ENCODE measurements around the gene C11orf97.
"Not testable (repeated sequence)": the region's sequence is repeated elsewhere in the genome, so short reads cannot be mapped to it uniquely, and the experiment has no call there.

The C11orf97 gene

GRCh38 chr11:94553938-94554337, 41.7 kb downstream of the C11orf97 start:
- no peak for TF ChIP-seq CTCF (IDR thresholded peaks at IDR 0.05; ENCODE audit: borderline replicate concordance, control extremely low read depth, extremely low read depth, insufficient read depth, missing control alignments)
- DNase-seq (ENCODE audit: low spot score), result no peak
- in situ Hi-C loops (cut with MboI; ENCODE audit: low sequenced_read_pairs, unreplicated experiment), result no loop called here

GRCh38 chr11:94555752-94556329, 43.6 kb downstream of the C11orf97 start:
- in situ Hi-C loops (cut with MboI; ENCODE audit: low sequenced_read_pairs, unreplicated experiment); DNase-seq (ENCODE audit: low spot score): not testable (repeated sequence)

- TF ChIP-seq CTCF (IDR thresholded peaks at IDR 0.05; ENCODE audit: borderline replicate concordance, control extremely low read depth, extremely low read depth, insufficient read depth, missing control alignments), result no peak
- DNase-seq (ENCODE audit: low spot score), result no peak
- in situ Hi-C loops (cut with MboI; ENCODE audit: low sequenced_read_pairs, unreplicated experiment), result no loop called here
These were observed 45.2 kb downstream of the C11orf97 start for GRCh38 chr11:94557421-94557820.

GRCh38 chr11:94557992-94558391, 45.7 kb downstream of the C11orf97 start:
- in situ Hi-C loops (cut with MboI; ENCODE audit: low sequenced_read_pairs, unreplicated experiment), result no loop called here
- DNase-seq (ENCODE audit: low spot score), result no peak
- TF ChIP-seq CTCF (IDR thresholded peaks at IDR 0.05; ENCODE audit: borderline replicate concordance, control extremely low read depth, extremely low read depth, insufficient read depth, missing control alignments), result no peak

GRCh38 chr11:94558468-94558867, 46.2 kb downstream of the C11orf97 start:
- DNase-seq (ENCODE audit: low spot score), result no peak
- TF ChIP-seq CTCF (IDR thresholded peaks at IDR 0.05; ENCODE audit: borderline replicate concordance, control extremely low read depth, extremely low read depth, insufficient read depth, missing control alignments), result no peak
- in situ Hi-C loops (cut with MboI; ENCODE audit: low sequenced_read_pairs, unreplicated experiment), result no loop called here

GRCh38 chr11:94558932-94559331, 46.7 kb downstream of the C11orf97 start:
- no peak for DNase-seq (ENCODE audit: low spot score)
- in situ Hi-C loops (cut with MboI; ENCODE audit: low sequenced_read_pairs, unreplicated experiment), result no loop called here
- no peak for TF ChIP-seq CTCF (IDR thresholded peaks at IDR 0.05; ENCODE audit: borderline replicate concordance, control extremely low read depth, extremely low read depth, insufficient read depth, missing control alignments)

- TF ChIP-seq CTCF (IDR thresholded peaks at IDR 0.05; ENCODE audit: borderline replicate concordance, control extremely low read depth, extremely low read depth, insufficient read depth, missing control alignments), result no peak
- in situ Hi-C loops (cut with MboI; ENCODE audit: low sequenced_read_pairs, unreplicated experiment), result no loop called here
- DNase-seq (ENCODE audit: low spot score), result no peak
These were observed 47.1 kb downstream of the C11orf97 start for GRCh38 chr11:94559361-94559760.

Measured in GM13976 (cell line).